Neural cell (in vitro differentiated cells): ENCODE results near the gene RING1. TPM values are rescaled to one million over a fixed set of nuclear protein-coding genes. Genes with fewer than 3 reads are reported as not detected.

Experiments
- H2AFZ ChIP-seq: fragments of 200-600, 300-800 bp; sonication (generic), shearing (Covaris generic); 2 replicates; pipeline ENCODE4 v1.6.0; 2014; ENCODE audit warnings: low read depth, mild to moderate bottlenecking, antibody characterized with exemption, low read length, moderate library complexity
- H3F3A ChIP-seq: fragments of 200-600 bp; shearing (Covaris generic); 2 replicates; pipeline ENCODE4 v1.6.1; 2016; ENCODE audit warnings: mild to moderate bottlenecking, moderate library complexity, mixed read lengths, antibody characterized with exemption, low read length; ENCODE audit not compliant: insufficient read depth, poor library complexity, severe bottlenecking
- H3K27ac ChIP-seq: fragments of 200-600, 300-800 bp; sonication (generic), shearing (Covaris generic); 2 replicates; pipeline ENCODE4 v1.5.1; 2014; ENCODE audit warnings: mild to moderate bottlenecking, low read length, moderate library complexity
- H3K27me3 ChIP-seq: fragments of 300-800, 200-600 bp; sonication (generic), shearing (Covaris generic); 2 replicates; pipeline ENCODE4 v1.6.0; 2014; ENCODE audit warnings: mild to moderate bottlenecking, low read depth, low read length, moderate library complexity; ENCODE audit not compliant: insufficient read depth
- H3K36me3 ChIP-seq: fragments of 300-800, 200-600 bp; sonication (generic), shearing (Covaris generic); 2 replicates; pipeline ENCODE4 v1.5.1; 2014; ENCODE audit warnings: mild to moderate bottlenecking, antibody characterized with exemption, low read length, moderate library complexity; ENCODE audit not compliant: insufficient read depth
- H3K4me2 ChIP-seq: fragments of 300-800, 200-600 bp; sonication (generic), shearing (Covaris generic); 2 replicates; pipeline ENCODE4 v1.6.0; 2014; ENCODE audit warnings: mild to moderate bottlenecking, low read length
- H3K4me3 ChIP-seq: fragments of 300-800, 200-600 bp; sonication (generic), shearing (Covaris generic); 2 replicates; pipeline ENCODE4 v1.5.1; 2014; ENCODE audit warnings: mild to moderate bottlenecking, low read length, moderate library complexity
- H3K79me2 ChIP-seq: fragments of 200-600 bp; shearing (Covaris generic); replicated peaks from 2 replicates; pipeline ENCODE4 v1.6.0; 2014; ENCODE audit warnings: mild to moderate bottlenecking, low read length, moderate library complexity; ENCODE audit not compliant: insufficient read depth
- H3K9ac ChIP-seq: fragments of 300-800, 200-600 bp; sonication (generic), shearing (Covaris generic); 2 replicates; pipeline ENCODE4 v1.6.1; 2016; ENCODE audit warnings: mild to moderate bottlenecking, low read length, mixed read lengths
- H3K9me2 ChIP-seq: fragments of 200-600 bp; shearing (Covaris generic); 2 replicates; pipeline ENCODE4 v1.6.1; 2016; ENCODE audit warnings: mild to moderate bottlenecking, low read length, mixed read lengths; ENCODE audit not compliant: insufficient read depth
- H3K9me3 ChIP-seq: fragments of 200-600, 300-800 bp; sonication (generic), shearing (Covaris generic); 2 replicates; pipeline ENCODE4 v1.6.1; 2016; ENCODE audit warnings: mild to moderate bottlenecking, mixed run types, low read length, moderate library complexity, mixed read lengths
- H4K20me1 ChIP-seq: fragments of 200-600 bp; shearing (Covaris generic); 2 replicates; pipeline ENCODE4 v1.6.1; 2016; ENCODE audit warnings: mild to moderate bottlenecking, mixed run types; ENCODE audit not compliant: insufficient read depth
- EP300 ChIP-seq: fragments of 450-650 bp; conservative IDR thresholded peaks from 2 replicates; pipeline ENCODE4 v1.6.1; 2014; ENCODE audit warnings: antibody characterized with exemption, mild to moderate bottlenecking, moderate library complexity; ENCODE audit not compliant: poor library complexity, severe bottlenecking
- EZH2 ChIP-seq: fragments of 200-600, 300-800 bp; shearing (Covaris generic), sonication (generic); IDR thresholded peaks from 2 replicates; pipeline ENCODE4 v1.6.1; 2014; ENCODE audit warnings: antibody characterized with exemption, low read length, borderline replicate concordance, mild to moderate bottlenecking; ENCODE audit not compliant: insufficient read depth, poor library complexity, severe bottlenecking
- MXI1 ChIP-seq: fragments of 450-650 bp; conservative IDR thresholded peaks from 2 replicates; pipeline ENCODE4 v1.6.1; 2014; ENCODE audit warnings: antibody characterized with exemption, mild to moderate bottlenecking; ENCODE audit not compliant: poor library complexity, severe bottlenecking
- POLR2AphosphoS5 ChIP-seq: IDR thresholded peaks from 2 replicates; pipeline ENCODE4 v1.6.1; 2012
- RAD21 ChIP-seq: fragments of 450-650 bp; conservative IDR thresholded peaks from 2 replicates; pipeline ENCODE4 v1.6.1; 2014; ENCODE audit warnings: antibody characterized with exemption, mild to moderate bottlenecking, moderate library complexity
- SMC3 ChIP-seq: fragments of 450-650 bp; conservative IDR thresholded peaks from 2 replicates; pipeline ENCODE4 v1.6.1; 2014; ENCODE audit warnings: antibody characterized with exemption, mild to moderate bottlenecking, moderate library complexity; ENCODE audit not compliant: poor library complexity
- TAF1 ChIP-seq: IDR thresholded peaks from 2 replicates; pipeline ENCODE4 v1.6.1; 2012; ENCODE audit warnings: low read depth
- polyA plus RNA-seq: library from polyadenylated mRNA; depleted of rRNA; stranded (reverse); fragments of >200 nt; gene quantifications from 2 replicates; pipeline ENCODE4 v1.2.3, GENCODE V29; 2014
- TF ChIP-seq, protein P1 (sequence below): IDR thresholded peaks from 2 replicates; pipeline ENCODE4 v1.6.1; 2012; ENCODE audit warnings: borderline replicate concordance
- TF ChIP-seq, protein P2 (sequence below): fragments of 450-650 bp; IDR thresholded peaks from 2 replicates; pipeline ENCODE4 v1.5.1; 2014; ENCODE audit warnings: antibody characterized with exemption, mild to moderate bottlenecking, moderate library complexity; ENCODE audit not compliant: poor library complexity, severe bottlenecking

Gene RING1
- polyA plus RNA-seq, 1 donor from 2014 or later = 107 TPM

DNA sequence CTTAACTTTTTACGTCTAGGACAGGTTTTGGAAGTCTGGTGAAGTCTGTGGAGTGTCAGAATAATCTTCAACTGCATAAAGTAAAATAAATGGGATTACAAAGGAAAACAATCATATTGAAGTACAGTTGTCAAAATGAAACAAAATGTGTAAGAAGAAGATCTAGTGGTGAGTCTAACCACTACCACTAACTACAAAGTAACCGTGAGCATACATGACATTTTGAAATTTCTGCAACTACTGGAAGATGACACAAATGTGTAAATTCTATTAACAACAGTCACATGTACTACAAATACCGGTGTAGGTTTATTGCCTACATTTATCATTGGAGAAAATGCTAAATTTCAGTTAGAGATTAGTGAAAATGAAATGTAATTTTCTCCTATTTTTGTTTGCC lies 33.7 kb downstream of the RING1 start:
- Histone ChIP-seq H3K4me3 (no peak overlapping the region), H3K9ac (no peak overlapping the region), H3K27me3 (no peaks in the 10 kb centered on the region), H3K36me3 (no peaks in the 10 kb centered on the region), H4K20me1 (no peaks in the 10 kb centered on the region), H3K79me2 (no peaks in the 10 kb centered on the region), H3K9me3 (no peaks in the 10 kb centered on the region), H3K4me2 (no peak overlapping the region), H3K9me2 (no peaks in the 10 kb centered on the region), H3F3A (no peaks in the 10 kb centered on the region), H3K27ac (no peak overlapping the region), H2AFZ (no peak overlapping the region)
- TF ChIP-seq RAD21 (no peak), TAF1 (no peak), SMC3 (no peak), POLR2AphosphoS5 (no peak)
- TF ChIP-seq, protein P1, sequence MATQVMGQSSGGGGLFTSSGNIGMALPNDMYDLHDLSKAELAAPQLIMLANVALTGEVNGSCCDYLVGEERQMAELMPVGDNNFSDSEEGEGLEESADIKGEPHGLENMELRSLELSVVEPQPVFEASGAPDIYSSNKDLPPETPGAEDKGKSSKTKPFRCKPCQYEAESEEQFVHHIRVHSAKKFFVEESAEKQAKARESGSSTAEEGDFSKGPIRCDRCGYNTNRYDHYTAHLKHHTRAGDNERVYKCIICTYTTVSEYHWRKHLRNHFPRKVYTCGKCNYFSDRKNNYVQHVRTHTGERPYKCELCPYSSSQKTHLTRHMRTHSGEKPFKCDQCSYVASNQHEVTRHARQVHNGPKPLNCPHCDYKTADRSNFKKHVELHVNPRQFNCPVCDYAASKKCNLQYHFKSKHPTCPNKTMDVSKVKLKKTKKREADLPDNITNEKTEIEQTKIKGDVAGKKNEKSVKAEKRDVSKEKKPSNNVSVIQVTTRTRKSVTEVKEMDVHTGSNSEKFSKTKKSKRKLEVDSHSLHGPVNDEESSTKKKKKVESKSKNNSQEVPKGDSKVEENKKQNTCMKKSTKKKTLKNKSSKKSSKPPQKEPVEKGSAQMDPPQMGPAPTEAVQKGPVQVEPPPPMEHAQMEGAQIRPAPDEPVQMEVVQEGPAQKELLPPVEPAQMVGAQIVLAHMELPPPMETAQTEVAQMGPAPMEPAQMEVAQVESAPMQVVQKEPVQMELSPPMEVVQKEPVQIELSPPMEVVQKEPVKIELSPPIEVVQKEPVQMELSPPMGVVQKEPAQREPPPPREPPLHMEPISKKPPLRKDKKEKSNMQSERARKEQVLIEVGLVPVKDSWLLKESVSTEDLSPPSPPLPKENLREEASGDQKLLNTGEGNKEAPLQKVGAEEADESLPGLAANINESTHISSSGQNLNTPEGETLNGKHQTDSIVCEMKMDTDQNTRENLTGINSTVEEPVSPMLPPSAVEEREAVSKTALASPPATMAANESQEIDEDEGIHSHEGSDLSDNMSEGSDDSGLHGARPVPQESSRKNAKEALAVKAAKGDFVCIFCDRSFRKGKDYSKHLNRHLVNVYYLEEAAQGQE = no peak

DNA sequence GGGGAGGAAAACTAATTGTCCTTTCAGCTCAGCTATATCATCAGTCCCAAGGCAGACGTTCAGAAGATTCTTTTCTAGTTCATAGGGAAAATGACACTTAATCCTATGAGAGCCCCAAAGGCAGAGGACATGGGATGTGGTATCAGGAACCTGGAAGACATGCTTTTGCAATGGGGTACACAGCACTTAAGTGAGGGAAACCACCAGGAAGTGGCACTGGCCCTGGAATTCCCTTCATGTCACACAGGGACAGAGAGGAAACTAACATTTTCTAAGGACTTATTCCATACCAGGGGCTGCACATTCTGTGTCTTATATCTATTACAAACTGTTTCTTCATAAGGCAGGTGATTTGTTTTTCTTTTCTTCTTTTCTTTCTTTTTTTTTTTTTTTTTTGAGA lies 35.2 kb downstream of the RING1 start:
- H3K79me2 ChIP-seq = no peaks in the 10 kb centered on the region
- no peaks in the 10 kb centered on the region for H3K9me2 ChIP-seq
- H3K27ac ChIP-seq = no peak overlapping the region
- H4K20me1 ChIP-seq = no peaks in the 10 kb centered on the region
- H3K27me3 ChIP-seq = no peaks in the 10 kb centered on the region
- no peaks in the 10 kb centered on the region for H3K9me3 ChIP-seq
- TF ChIP-seq EZH2 = no peak
- TF ChIP-seq POLR2AphosphoS5 = no peak
- no peak for TF ChIP-seq TAF1
- TF ChIP-seq, protein P2, sequence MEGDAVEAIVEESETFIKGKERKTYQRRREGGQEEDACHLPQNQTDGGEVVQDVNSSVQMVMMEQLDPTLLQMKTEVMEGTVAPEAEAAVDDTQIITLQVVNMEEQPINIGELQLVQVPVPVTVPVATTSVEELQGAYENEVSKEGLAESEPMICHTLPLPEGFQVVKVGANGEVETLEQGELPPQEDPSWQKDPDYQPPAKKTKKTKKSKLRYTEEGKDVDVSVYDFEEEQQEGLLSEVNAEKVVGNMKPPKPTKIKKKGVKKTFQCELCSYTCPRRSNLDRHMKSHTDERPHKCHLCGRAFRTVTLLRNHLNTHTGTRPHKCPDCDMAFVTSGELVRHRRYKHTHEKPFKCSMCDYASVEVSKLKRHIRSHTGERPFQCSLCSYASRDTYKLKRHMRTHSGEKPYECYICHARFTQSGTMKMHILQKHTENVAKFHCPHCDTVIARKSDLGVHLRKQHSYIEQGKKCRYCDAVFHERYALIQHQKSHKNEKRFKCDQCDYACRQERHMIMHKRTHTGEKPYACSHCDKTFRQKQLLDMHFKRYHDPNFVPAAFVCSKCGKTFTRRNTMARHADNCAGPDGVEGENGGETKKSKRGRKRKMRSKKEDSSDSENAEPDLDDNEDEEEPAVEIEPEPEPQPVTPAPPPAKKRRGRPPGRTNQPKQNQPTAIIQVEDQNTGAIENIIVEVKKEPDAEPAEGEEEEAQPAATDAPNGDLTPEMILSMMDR = no peak
- TF ChIP-seq, protein P1 = no peak
- TF ChIP-seq MXI1 = no peak
- no peak for TF ChIP-seq EP300
- no peak for TF ChIP-seq SMC3
- no peak for TF ChIP-seq RAD21
- no peak overlapping the region for H3K4me2 ChIP-seq
- H3K36me3 ChIP-seq = no peaks in the 10 kb centered on the region
- no peaks in the 10 kb centered on the region for H3F3A ChIP-seq
- H3K4me3 ChIP-seq = no peak overlapping the region
- no peak overlapping the region for H3K9ac ChIP-seq
- no peak overlapping the region for H2AFZ ChIP-seq
